OCI-LY7 (cell line): ENCODE results near the gene FBXO47. TPM values are rescaled to one million over a fixed set of nuclear protein-coding genes. Genes with fewer than 3 reads are reported as not detected.

ENCODE experiments used
- BruUV-seq: library from RNA; stranded (reverse); fragments of 400-500 nt; replicated peaks from 2 replicates; lab custom pipeline; 2021; lab: Mats Ljungman, UMichigan
- CTCF ChIA-PET: fragments of 300-600 bp; sonication (Branson Sonifier 250); formaldehyde crosslinking; loops from one replicate; lab custom pipeline; 2022; ENCODE audit warnings: antibody characterized with exemption; ENCODE audit not compliant: unreplicated experiment; lab: Charles Lee
- POLR2A ChIA-PET: fragments of 300-600 bp; sonication (Branson Sonifier 250); formaldehyde crosslinking; loops from one replicate; lab custom pipeline; 2022; ENCODE audit warnings: antibody characterized with exemption; lab: Charles Lee
- DNase-seq: peaks from one replicate; pipeline ENCODE4 v3.0.0-alpha.2; 2015; ENCODE audit warnings: low spot score
- H2AFZ ChIP-seq: fragments of 200-600 bp; sonication (generic), shearing (Covaris generic); 2 replicates; pipeline ENCODE4 v1.6.1; 2014; ENCODE audit warnings: mild to moderate bottlenecking, antibody characterized with exemption, low read length, moderate library complexity
- H3K27ac ChIP-seq: fragments of 200-600 bp; sonication (generic); 2 replicates; pipeline ENCODE4 v1.5.1; 2014; ENCODE audit warnings: mixed run types, low read depth, mild to moderate bottlenecking, moderate library complexity, low read length, inconsistent platforms; ENCODE audit not compliant: poor library complexity, severe bottlenecking
- H3K36me3 ChIP-seq: fragments of 200-600 bp; sonication (generic); 2 replicates; pipeline ENCODE4 v1.6.1; 2014; ENCODE audit warnings: mild to moderate bottlenecking, antibody characterized with exemption, low read length, moderate library complexity, mixed read lengths; ENCODE audit not compliant: insufficient read depth
- H3K4me1 ChIP-seq: fragments of 200-600 bp; sonication (generic); 2 replicates; pipeline ENCODE4 v1.5.1; 2014; ENCODE audit warnings: mild to moderate bottlenecking, low read length; ENCODE audit not compliant: insufficient read depth, poor library complexity, severe bottlenecking
- H3K4me2 ChIP-seq: fragments of 200-600 bp; sonication (generic); 2 replicates; pipeline ENCODE4 v1.6.1; 2014; ENCODE audit warnings: mild to moderate bottlenecking, low read length
- H3K4me3 ChIP-seq: fragments of 200-600 bp; sonication (generic); 2 replicates; pipeline ENCODE4 v1.5.1; 2014; ENCODE audit warnings: mild to moderate bottlenecking, low read depth, low read length; ENCODE audit not compliant: poor library complexity, severe bottlenecking
- H3K79me2 ChIP-seq: fragments of 200-600 bp; sonication (generic); 2 replicates; pipeline ENCODE4 v1.6.1; 2016; ENCODE audit warnings: low read depth, mild to moderate bottlenecking, low read length, moderate library complexity, mixed read lengths; ENCODE audit not compliant: insufficient read depth
- H3K9me2 ChIP-seq: fragments of 200-600 bp; sonication (generic); 2 replicates; pipeline ENCODE4 v1.6.1; 2016; ENCODE audit warnings: mild to moderate bottlenecking, low read length, mixed read lengths; ENCODE audit not compliant: insufficient read depth
- H3K9me3 ChIP-seq: fragments of 200-600 bp; sonication (generic); 2 replicates; pipeline ENCODE4 v1.6.1; 2014; ENCODE audit warnings: mild to moderate bottlenecking, mixed run types, low read length, mixed read lengths
- H4K20me1 ChIP-seq: fragments of 200-600 bp; sonication (generic); 2 replicates; pipeline ENCODE4 v1.6.1; 2014; ENCODE audit warnings: mild to moderate bottlenecking, antibody characterized with exemption, low read length, moderate library complexity, mixed read lengths; ENCODE audit not compliant: insufficient read depth
- CTCF ChIP-seq: fragments of 200-600 bp; sonication (generic); conservative IDR thresholded peaks from 2 replicates; pipeline ENCODE4 v1.5.1; 2014; ENCODE audit warnings: mild to moderate bottlenecking, antibody characterized with exemption, low read length, moderate library complexity, mixed read lengths
- EZH2phosphoT487 ChIP-seq: fragments of 200-600 bp; sonication (generic); IDR thresholded peaks from 2 replicates; pipeline ENCODE4 v1.6.1; 2018; ENCODE audit warnings: low read depth, borderline replicate concordance, mild to moderate bottlenecking, mixed run types, antibody characterized with exemption, low read length, moderate library complexity, mixed read lengths
- intact Hi-C: fragments of 100-400 bp; cut with micrococcal nuclease; formaldehyde crosslinking; loops from one replicate; pipeline ENCODE4 v1.10.0; 2022; ENCODE audit not compliant: unreplicated experiment
- total RNA-seq, 2 experiments: library from RNA; depleted of rRNA in 1 of 2; stranded (reverse); fragments of >200 nt in 1 of 2; shearing (Covaris generic) in 1 of 2; gene quantifications; 2 replicates each; pipeline ENCODE4 v1.2.3, GENCODE V29; 2014 to 2022

Gene FBXO47
- total RNA-seq, 2 experiments from 2014 or later, result 0.13 TPM; not detected in 1

- POLR2A ChIA-PET, result interaction anchor here (0.9 kb wide), 1 partner anchor 86 kb away, joined by 3 read pairs; no protein-coding TSS in a partner anchor
- H4K20me1 ChIP-seq, result no peaks in the 10 kb centered on the region
- no peaks in the 10 kb centered on the region for H3K79me2 ChIP-seq
- no peak overlapping the region for H2AFZ ChIP-seq
- H3K27ac ChIP-seq, result no peak overlapping the region
- peaks cover 9% of the 10 kb centered on the region for H3K4me1 ChIP-seq
- H3K4me3 ChIP-seq, result no peak overlapping the region
- DNase-seq, result no peak
- CTCF ChIA-PET, result no interaction called here
- no peaks in the 10 kb centered on the region for H3K9me3 ChIP-seq
- H3K9me2 ChIP-seq, result no peaks in the 10 kb centered on the region
- no TSS peak for BruUV-seq
- intact Hi-C loops, result no loop called here
- no peak for TF ChIP-seq CTCF
- no peak for TF ChIP-seq EZH2phosphoT487
- no peak overlapping the region for H3K4me2 ChIP-seq
- H3K36me3 ChIP-seq, result no peaks in the 10 kb centered on the region
Measured at GRCh38 chr17:39014044-39014794, 47.0 kb upstream of the FBXO47 start.

GRCh38 chr17:39012725-39013124, 45.5 kb upstream of the FBXO47 start:
- intact Hi-C loops, result no loop called here
- BruUV-seq, result no TSS peak
- CTCF ChIA-PET, result no interaction called here

More at GRCh38 chr17:39012725-39013124, 45.5 kb upstream of the FBXO47 start:
- POLR2A ChIA-PET, result no interaction called here
- H3K27ac ChIP-seq, result no peak overlapping the region
- H3K9me3 ChIP-seq, result no peaks in the 10 kb centered on the region
- H3K79me2 ChIP-seq, result no peaks in the 10 kb centered on the region
- DNase-seq, result no peak
- no peaks in the 10 kb centered on the region for H3K9me2 ChIP-seq
- H2AFZ ChIP-seq, result no peak overlapping the region
- H3K36me3 ChIP-seq, result no peaks in the 10 kb centered on the region
- no peaks in the 10 kb centered on the region for H4K20me1 ChIP-seq
- TF ChIP-seq EZH2phosphoT487, result no peak
- no peak for TF ChIP-seq CTCF
- no peaks in the 10 kb centered on the region for H3K4me1 ChIP-seq
- H3K4me3 ChIP-seq, result no peak overlapping the region
- H3K4me2 ChIP-seq, result no peak overlapping the region
